ENCODE results near the gene SCAND1.
"Not testable (repeated sequence)": the region's sequence is repeated elsewhere in the genome, so short reads cannot be mapped to it uniquely, and the experiment has no call there.

Gene SCAND1

GRCh38 chr20:35954200-35954906 lies at the start of gene SCAND1:
TSS of gene SCAND1 (minus strand) at chr20:35954502. CDS start at chr20:35954284, 218 bp downstream.
- peak; percentile 92 for DNase-seq (ENCODE audit: low read depth, low spot score)

GRCh38 chr20:36004045-36004444 lies 49.7 kb upstream of the SCAND1 start:
- DNase-seq (ENCODE audit: low read depth, low spot score) = no peak

DNA sequence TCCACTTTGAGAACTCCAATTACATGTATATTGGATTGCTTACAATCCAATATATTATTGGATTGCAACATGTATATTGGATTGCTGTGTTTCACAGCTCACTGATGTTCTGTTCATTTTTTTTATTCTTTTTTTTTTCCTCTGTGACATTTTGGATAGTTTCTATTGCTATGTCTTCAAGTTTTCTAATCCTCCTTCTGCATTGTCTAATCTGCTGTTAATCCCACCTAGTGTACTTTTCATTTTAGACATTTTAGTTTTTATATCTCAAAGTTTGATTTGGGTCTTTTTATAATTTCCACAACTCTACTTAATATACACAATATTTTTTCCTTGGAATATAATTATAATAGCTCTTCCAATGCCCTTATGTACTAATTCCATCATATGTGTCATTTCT lies 48.6 kb upstream of the SCAND1 start:
- DNase-seq (ENCODE audit: low read depth, low spot score) = no peak

DNA sequence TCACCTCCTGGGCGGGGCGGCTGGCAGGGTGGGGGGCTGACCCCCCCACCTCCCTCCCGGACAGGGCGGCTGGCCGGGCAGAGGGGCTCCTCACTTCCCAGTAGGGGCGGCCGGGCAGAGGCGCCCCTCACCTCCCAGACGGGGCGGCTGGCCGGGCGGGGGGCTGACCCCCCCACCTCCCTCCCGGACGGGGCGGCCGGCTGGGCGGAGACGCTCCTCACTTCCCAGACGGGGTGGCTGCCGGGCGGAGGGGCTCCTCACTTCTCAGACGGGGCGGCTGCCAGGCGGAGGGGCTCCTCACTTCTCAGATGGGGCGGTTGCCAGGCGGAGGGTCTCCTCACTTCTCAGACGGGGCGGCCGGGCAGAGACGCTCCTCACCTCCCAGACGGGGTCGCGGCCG lies 47.0 kb upstream of the SCAND1 start:
- DNase-seq (ENCODE audit: low read depth, low spot score) = not testable (repeated sequence)

- not testable (repeated sequence) for DNase-seq (ENCODE audit: low read depth, low spot score)
Observed at GRCh38 chr20:35996492-35996891, 42.2 kb upstream of the SCAND1 start.

- peak; percentile 59 for DNase-seq (ENCODE audit: low read depth, low spot score)
Observed at GRCh38 chr20:35994994-35995453, 40.7 kb upstream of the SCAND1 start.

DNA sequence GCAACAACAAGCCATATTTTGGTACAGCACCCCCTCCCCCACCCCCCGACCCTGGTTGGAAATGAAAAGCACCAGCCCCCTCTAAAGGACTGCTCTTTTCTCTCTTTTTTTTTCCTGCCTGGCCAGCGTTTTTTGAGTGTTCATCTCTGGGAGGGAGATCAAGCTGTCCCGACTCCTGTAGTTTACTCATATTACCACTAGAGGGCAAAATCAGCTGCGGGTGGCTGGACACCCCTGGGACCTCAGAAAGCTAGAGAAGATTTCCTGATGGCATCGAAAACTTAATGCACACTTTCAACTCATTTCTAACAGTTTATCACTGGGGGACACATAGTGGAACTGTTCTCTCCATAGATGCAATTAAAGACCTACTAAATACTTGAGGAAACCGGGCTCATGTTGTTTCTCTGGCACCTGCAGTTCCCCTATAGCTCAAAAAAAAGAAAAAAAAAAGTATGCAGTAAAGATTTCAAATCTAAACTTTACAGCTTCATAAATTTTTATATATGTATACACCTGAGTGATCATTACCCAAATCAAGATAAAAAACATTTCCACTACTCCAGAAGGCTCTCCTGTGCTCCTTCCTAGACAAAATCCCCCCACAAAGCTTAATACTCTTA lies 38.5 kb upstream of the SCAND1 start:
- peak; percentile 25 for DNase-seq (ENCODE audit: low read depth, low spot score)

- DNase-seq (ENCODE audit: low read depth, low spot score) = no peak
Observed at GRCh38 chr20:35991142-35991771, 37.0 kb upstream of the SCAND1 start.

- DNase-seq (ENCODE audit: low read depth, low spot score) = no peak
Observed at GRCh38 chr20:35988910-35989463, 34.7 kb upstream of the SCAND1 start.

DNA sequence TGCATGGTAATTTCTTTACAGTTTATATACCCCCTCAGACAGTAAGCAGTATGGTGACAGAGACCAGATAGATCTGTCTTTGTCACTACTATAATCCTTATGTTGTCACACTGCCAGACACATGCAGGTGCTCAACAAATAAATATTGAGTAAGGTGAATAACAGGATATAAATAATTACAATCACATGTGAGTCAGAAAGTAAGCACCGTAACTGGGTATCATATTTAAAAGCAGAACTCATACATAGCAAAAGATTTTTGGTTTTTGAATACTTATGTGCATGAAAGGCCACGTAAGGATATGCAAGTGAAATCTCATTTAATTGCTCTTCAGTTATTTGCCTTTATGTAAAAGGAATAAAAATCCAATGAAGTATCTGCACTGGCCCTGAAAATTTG lies 31.5 kb upstream of the SCAND1 start:
- no peak for DNase-seq (ENCODE audit: low read depth, low spot score)

DNA sequence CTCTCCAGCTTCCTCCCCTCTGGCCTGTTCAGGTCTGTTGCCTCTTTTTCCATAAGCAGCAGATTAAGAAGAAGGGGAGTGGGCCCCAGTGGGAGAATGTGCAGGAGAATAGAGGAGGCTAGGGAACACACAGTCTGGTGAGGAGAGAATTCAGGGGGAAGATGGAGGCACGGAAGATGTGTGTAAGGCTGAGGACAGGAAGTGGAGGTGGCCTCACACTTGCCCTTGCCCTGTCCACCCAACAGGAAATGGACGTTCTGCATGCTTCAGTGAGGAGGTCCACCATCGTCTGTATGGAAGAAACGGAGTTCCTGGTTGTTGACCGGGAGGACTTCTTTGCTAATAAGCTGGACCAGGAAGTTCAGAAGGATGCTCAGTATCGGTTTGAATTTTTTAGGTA lies 30.1 kb upstream of the SCAND1 start:
- DNase-seq (ENCODE audit: low read depth, low spot score) = no peak

- no peak for DNase-seq (ENCODE audit: low read depth, low spot score)
Observed at GRCh38 chr20:35981969-35982368, 27.7 kb upstream of the SCAND1 start.

DNA sequence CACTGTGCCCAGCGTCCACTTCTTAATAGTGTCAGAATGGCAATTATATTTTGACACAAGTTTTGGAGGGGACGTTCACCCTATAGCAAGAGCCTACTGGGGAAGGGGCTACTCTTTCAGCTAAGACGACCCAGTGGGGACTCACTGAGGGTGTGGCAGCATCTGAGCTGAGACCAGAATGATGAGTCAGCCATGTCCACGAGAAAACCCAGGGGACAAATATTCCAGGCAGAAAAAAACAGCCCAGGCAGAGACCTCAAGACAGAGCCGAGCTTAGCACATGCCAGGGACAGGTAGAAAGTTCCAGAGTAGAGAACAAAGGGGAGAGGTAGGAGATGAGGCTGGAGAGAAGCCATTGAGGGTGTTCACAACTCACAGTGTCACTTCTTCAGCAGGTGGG lies 25.2 kb upstream of the SCAND1 start:
- no peak for DNase-seq (ENCODE audit: low read depth, low spot score)

DNA sequence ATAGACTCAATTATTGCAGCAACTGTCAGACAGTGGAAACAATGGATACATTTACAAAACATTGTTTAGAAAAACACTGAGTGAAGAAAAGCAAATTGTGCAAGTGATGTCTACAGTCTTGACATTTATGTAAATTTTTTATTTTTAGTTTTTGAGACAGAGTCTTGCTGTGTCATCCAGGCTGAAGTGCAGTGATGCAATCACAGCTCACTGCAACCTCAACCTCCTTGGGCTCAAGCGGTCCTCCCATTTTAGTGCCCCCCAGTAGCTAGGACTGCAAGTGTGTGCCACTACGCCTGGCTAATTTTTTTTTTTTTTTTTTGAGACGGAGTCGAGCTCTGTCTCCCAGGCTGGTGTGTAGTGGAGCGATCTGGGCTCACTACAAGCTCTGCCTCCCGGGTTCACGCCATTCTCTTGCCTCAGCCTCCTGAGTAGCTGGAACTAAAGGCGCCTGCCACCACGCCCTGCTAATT lies 23.8 kb upstream of the SCAND1 start:
- DNase-seq (ENCODE audit: low read depth, low spot score) = no peak

DNA sequence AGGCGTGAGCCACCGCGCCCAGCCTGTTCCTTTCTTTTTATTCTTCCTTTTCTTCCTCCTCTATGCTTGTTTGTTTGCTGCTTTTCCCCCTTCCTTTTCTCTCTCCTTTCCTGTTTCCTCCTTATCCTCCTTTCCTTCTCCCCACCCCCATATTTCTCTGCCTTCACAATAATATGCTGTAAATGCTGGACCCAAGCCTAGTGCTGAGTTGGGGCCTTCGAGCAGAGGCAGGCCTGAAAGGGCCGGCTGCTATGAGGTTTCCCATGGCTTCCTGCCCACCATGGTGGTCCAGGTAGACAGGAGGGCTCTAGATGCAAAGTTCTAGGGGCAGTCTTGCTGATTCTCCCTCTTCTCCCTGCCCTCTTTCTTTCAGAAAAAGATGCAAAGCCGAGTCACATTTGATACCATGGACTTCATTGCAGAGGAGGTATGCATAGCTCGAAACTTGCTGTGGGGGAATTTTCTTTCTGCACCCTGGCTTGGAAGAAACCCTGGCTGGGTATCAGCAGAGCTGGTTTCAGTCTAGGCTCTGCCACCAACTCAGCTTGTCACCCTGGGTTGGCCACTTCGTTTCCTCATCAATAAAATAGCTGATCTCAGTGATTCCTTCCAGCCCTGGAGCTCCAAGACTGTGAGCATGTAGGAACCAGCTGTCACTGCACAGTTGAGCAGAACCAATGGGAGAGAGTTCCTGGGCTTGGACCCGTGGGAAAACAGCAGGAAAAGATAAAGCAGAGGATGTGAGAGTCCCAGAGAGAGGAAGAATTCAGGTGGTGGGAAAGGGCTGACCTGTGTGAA lies 21.5 kb upstream of the SCAND1 start:
- DNase-seq (ENCODE audit: low read depth, low spot score) = no peak

DNA sequence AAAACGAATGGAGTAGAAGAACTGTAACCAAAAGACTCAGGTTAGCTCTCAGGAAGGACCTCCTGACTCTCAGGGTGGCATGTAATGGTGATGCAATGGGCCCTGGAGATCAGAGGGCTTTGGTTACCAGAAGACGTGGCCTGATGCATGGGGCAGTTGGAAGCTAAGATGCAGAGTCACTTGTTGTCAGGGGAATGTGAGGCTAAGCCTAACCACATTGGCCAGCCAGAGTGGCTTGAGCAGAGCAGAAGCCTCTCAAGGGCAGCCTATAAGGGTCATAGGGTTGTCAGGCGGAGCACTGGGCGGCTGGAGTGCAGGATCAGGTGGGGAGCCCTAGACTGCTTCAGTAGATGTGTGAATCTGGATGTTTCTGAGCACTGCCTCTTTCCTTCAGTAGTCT lies 20.0 kb upstream of the SCAND1 start:
- DNase-seq (ENCODE audit: low read depth, low spot score) = no peak

GRCh38 chr20:35972462-35972861 lies 18.2 kb upstream of the SCAND1 start:
- no peak for DNase-seq (ENCODE audit: low read depth, low spot score)

DNA sequence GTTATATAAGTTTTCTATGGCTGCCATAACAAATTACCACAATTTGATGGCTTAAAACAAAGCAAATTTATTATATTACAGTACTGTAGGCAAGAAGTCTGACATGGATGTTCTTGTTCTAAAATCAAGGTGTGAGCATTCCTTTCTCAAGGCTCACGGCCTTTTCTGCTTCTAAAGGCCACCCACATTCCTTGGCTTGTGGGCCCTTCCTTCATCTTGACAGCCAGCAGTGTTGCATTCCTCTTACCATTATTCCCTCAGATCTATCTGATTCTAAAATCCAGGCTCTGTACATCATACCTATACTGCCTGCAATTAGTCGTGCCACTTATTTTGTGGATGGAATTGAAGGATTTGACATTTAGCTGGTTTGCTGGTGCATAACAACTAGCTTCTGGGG lies 17.7 kb upstream of the SCAND1 start:
- DNase-seq (ENCODE audit: low read depth, low spot score) = no peak

GRCh38 chr20:35968930-35969329 lies 14.6 kb upstream of the SCAND1 start:
- no peak for DNase-seq (ENCODE audit: low read depth, low spot score)

GRCh38 chr20:35967979-35968640 lies 13.8 kb upstream of the SCAND1 start, which contains the start of gene CNBD2:
TSS of gene CNBD2 (plus strand) at chr20:35968590. CDS start at chr20:35968763, 173 bp downstream.
- no peak for DNase-seq (ENCODE audit: low read depth, low spot score)

- DNase-seq (ENCODE audit: low read depth, low spot score) = no peak
Observed at GRCh38 chr20:35963878-35964277, 9.6 kb upstream of the SCAND1 start.

Data from activated CD4-positive, CD25-positive, alpha-beta regulatory T cell treated with anti-CD3 and anti-CD28 coated beads, Interleukin-2, amount 50 U/mL, for 16 hours (primary cell).